ENCODE measurements around the gene MICAL3. TPM values are rescaled to one million over a fixed set of nuclear protein-coding genes. Genes with fewer than 3 reads are reported as not detected.
"Not testable (repeated sequence)": the region's sequence is repeated elsewhere in the genome, so short reads cannot be mapped to it uniquely, and the experiment has no call there.

The MICAL3 gene
- total and polyA plus RNA-seq, 2 experiments from 2014 or later: 6.1 to 25.1 TPM

DNA sequence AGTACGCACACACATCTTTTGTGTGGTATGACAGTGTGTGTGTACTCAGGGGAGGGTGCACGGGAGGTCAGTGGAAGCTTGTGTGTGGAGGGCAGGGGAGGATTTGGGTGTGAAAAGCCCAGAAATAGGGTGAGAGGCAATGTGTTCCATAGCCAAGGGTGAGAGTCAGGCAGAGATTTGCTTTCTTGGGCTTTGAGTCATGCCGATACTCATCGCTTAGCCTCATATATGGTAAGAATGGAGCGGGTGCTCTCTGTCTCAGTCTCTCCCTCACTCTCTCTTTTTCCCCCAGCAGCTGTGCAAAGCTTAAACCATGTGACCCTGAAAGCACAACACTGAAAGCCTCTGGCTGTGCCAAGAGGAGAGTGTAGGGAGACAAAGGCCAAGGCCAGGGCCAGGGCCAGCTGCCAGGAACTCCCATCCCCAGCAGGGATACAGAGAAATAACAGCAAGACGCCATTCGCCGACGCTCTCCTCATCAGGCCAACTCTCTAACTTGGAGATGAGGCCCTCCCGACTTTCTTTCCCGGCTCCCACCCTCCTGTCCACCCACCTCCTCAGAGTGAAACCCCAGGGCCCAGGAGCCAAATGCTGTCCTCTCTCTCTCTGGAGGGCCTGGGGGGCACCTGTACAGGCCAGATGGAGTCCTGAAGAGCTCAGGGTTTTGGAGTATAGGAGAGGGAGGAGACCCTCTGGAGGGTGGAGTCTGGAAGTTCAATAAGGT lies 20.3 kb upstream of the MICAL3 start:
- Histone ChIP-seq H3K79me2 (ENCODE audit: insufficient read depth) (no peaks in the 10 kb centered on the region), H3K9me3 (ENCODE audit: low read depth) (no peaks in the 10 kb centered on the region), H3K4me2 (ENCODE audit: unreplicated experiment) (no peak overlapping the region), H3K9ac (no peak overlapping the region), H3K36me3 (ENCODE audit: low read depth) (no peaks in the 10 kb centered on the region), H3K4me1 (ENCODE audit: insufficient read depth) (peaks cover 9% of the 10 kb centered on the region), H3K27ac (no peak overlapping the region), H3K9me2 (ENCODE audit: insufficient read depth) (no peaks in the 10 kb centered on the region), H3F3A (ENCODE audit: insufficient read depth) (peaks cover 15% of the 10 kb centered on the region; the same call in 1 of the 2 replicates), H4K20me1 (ENCODE audit: insufficient read depth) (no peaks in the 10 kb centered on the region), H3K4me3 (no peak overlapping the region), H2AFZ (no peak overlapping the region), H3K27me3 (replicated peaks; ENCODE audit: insufficient read depth) (no peaks in the 10 kb centered on the region)
- TF ChIP-seq EZH2phosphoT487 (IDR thresholded peaks at IDR 0.05; ENCODE audit: insufficient read depth, low read depth): no peak
- no peak for TF ChIP-seq EZH2 (IDR thresholded peaks at IDR 0.05; ENCODE audit: insufficient read depth, poor library complexity, severe bottlenecking)
- in situ Hi-C loops (cut with MboI): no loop called here
- no peak for DNase-seq
- 84 to 86% methylated on average over 11 of the region's 11 CpGs for WGBS, 2 experiments (ENCODE audit: low coverage in 1 of 2, low lambda C conversion rate in 2 of 2, missing lambda C conversion rate in 2 of 2)

- WGBS, 2 experiments (ENCODE audit: low coverage in 1 of 2, low lambda C conversion rate in 2 of 2, missing lambda C conversion rate in 2 of 2): 43 to 48% methylated on average over 6 of the region's 6 CpGs
- H3K4me2 ChIP-seq (ENCODE audit: unreplicated experiment): peak overlapping the region; percentile 14
- no peak overlapping the region for H3K9ac ChIP-seq
- H3K4me3 ChIP-seq: no peak overlapping the region
- no peaks in the 10 kb centered on the region for H3K27me3 ChIP-seq (replicated peaks; ENCODE audit: insufficient read depth)
- in situ Hi-C loops (cut with MboI): no loop called here
- no peaks in the 10 kb centered on the region for H3K9me3 ChIP-seq (ENCODE audit: low read depth)
- TF ChIP-seq EZH2phosphoT487 (IDR thresholded peaks at IDR 0.05; ENCODE audit: insufficient read depth, low read depth): no peak
- no peak for TF ChIP-seq EZH2 (IDR thresholded peaks at IDR 0.05; ENCODE audit: insufficient read depth, poor library complexity, severe bottlenecking)
- H3K4me1 ChIP-seq (ENCODE audit: insufficient read depth): peaks cover 13% of the 10 kb centered on the region
- DNase-seq: peak; percentile 45
- H3K79me2 ChIP-seq (ENCODE audit: insufficient read depth): no peaks in the 10 kb centered on the region
- H3K9me2 ChIP-seq (ENCODE audit: insufficient read depth): no peaks in the 10 kb centered on the region
- H3K36me3 ChIP-seq (ENCODE audit: low read depth): no peaks in the 10 kb centered on the region
- H2AFZ ChIP-seq: no peak overlapping the region
- H4K20me1 ChIP-seq (ENCODE audit: insufficient read depth): no peaks in the 10 kb centered on the region
- H3K27ac ChIP-seq: peak overlapping the region; percentile 36; the same call in 1 of the 2 replicates
- H3F3A ChIP-seq (ENCODE audit: insufficient read depth): peaks cover 15% of the 10 kb centered on the region; the same call in 1 of the 2 replicates
Observed at GRCh38 chr22:18042685-18043084, 18.3 kb upstream of the MICAL3 start.

DNA sequence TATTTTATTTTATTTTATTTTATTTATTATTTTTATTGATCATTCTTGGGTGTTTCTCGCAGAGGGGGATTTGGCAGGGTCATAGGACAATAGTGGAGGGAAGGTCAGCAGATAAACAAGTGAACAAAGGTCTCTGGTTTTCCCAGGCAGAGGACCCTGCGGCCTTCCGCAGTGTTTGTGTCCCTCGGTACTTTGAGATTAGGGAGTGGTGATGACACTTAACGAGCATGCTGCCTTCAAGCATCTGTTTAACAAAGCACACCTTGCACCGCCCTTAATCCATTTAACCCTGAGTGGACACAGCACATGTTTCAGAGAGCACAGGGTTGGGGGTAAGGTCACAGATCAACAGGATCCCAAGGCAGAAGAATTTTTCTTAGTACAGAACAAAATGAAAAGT lies 16.5 kb upstream of the MICAL3 start:
- H3K9me2 ChIP-seq (ENCODE audit: insufficient read depth); H3K9me3 ChIP-seq (ENCODE audit: low read depth); H3K9ac ChIP-seq; H4K20me1 ChIP-seq (ENCODE audit: insufficient read depth); H3K27ac ChIP-seq; DNase-seq; H3K27me3 ChIP-seq (replicated peaks; ENCODE audit: insufficient read depth); H3K36me3 ChIP-seq (ENCODE audit: low read depth); in situ Hi-C loops (cut with MboI); H2AFZ ChIP-seq; H3K4me3 ChIP-seq; H3K4me2 ChIP-seq (ENCODE audit: unreplicated experiment); H3K79me2 ChIP-seq (ENCODE audit: insufficient read depth): not testable (repeated sequence)
- Histone ChIP-seq H3K4me1 (ENCODE audit: insufficient read depth) (peaks cover 13% of the 10 kb centered on the region), H3F3A (ENCODE audit: insufficient read depth) (peaks cover 15% of the 10 kb centered on the region; the same call in 1 of the 2 replicates)
- WGBS, 2 experiments (ENCODE audit: low coverage in 1 of 2, low lambda C conversion rate in 2 of 2, missing lambda C conversion rate in 2 of 2): 89 to 94% methylated on average over 6 of the region's 6 CpGs

GRCh38 chr22:18035751-18036150 lies 11.4 kb upstream of the MICAL3 start:
- no peak for DNase-seq

More at GRCh38 chr22:18035751-18036150, 11.4 kb upstream of the MICAL3 start:
- Histone ChIP-seq H3K36me3 (ENCODE audit: low read depth) (no peaks in the 10 kb centered on the region), H3K4me3 (no peak overlapping the region), H3K9me3 (ENCODE audit: low read depth) (no peaks in the 10 kb centered on the region), H3K4me2 (ENCODE audit: unreplicated experiment) (no peak overlapping the region), H3K79me2 (ENCODE audit: insufficient read depth) (no peaks in the 10 kb centered on the region), H3F3A (ENCODE audit: insufficient read depth) (peaks cover 36% of the 10 kb centered on the region), H2AFZ (no peak overlapping the region), H3K4me1 (ENCODE audit: insufficient read depth) (peaks cover 35% of the 10 kb centered on the region), H3K9me2 (ENCODE audit: insufficient read depth) (no peaks in the 10 kb centered on the region), H3K9ac (no peak overlapping the region), H3K27ac (no peak overlapping the region), H3K27me3 (replicated peaks; ENCODE audit: insufficient read depth) (no peaks in the 10 kb centered on the region), H4K20me1 (ENCODE audit: insufficient read depth) (no peaks in the 10 kb centered on the region)
- in situ Hi-C loops (cut with MboI): no loop called here
- TF ChIP-seq EZH2phosphoT487 (IDR thresholded peaks at IDR 0.05; ENCODE audit: insufficient read depth, low read depth) (no peak), EZH2 (IDR thresholded peaks at IDR 0.05; ENCODE audit: insufficient read depth, poor library complexity, severe bottlenecking) (no peak)
- 72% methylated on average over 9 of the region's 9 CpGs for WGBS, 2 experiments (ENCODE audit: low coverage in 1 of 2, low lambda C conversion rate in 2 of 2, missing lambda C conversion rate in 2 of 2)

Measured in GM23248 (cell line).